Parathyroid adenoma (tissue), 2 donors: ENCODE measurements around the gene CHST11.

Source experiments
- H2AFZ ChIP-seq: fragments of 300-600 bp; sonication (generic); one replicate; pipeline ENCODE4 v1.7.0; 2017; ENCODE audit warnings: antibody characterized with exemption, mild to moderate bottlenecking
- H3K27ac ChIP-seq: fragments of 300-600 bp; sonication (generic); one replicate; pipeline ENCODE4 v1.7.0; 2017
- H3K27me3 ChIP-seq: fragments of 300-600 bp; sonication (generic); one replicate; pipeline ENCODE4 v1.7.0; 2017; ENCODE audit warnings: low read length; ENCODE audit not compliant: control insufficient read depth, insufficient read depth
- H3K36me3 ChIP-seq: fragments of 300-600 bp; sonication (generic); one replicate; pipeline ENCODE4 v1.7.0; 2017; ENCODE audit warnings: low read length; ENCODE audit not compliant: control insufficient read depth, insufficient read depth
- H3K4me1 ChIP-seq: fragments of 300-600 bp; sonication (generic); one replicate; pipeline ENCODE4 v1.7.0; 2017; ENCODE audit warnings: control low read depth
- H3K4me2 ChIP-seq: fragments of 300-600 bp; sonication (generic); one replicate; pipeline ENCODE4 v1.7.0; 2017; ENCODE audit warnings: low read length
- H3K4me3 ChIP-seq: fragments of 300-600 bp; sonication (generic); one replicate; pipeline ENCODE4 v1.7.0; 2017; ENCODE audit warnings: low read depth, low read length
- H3K79me2 ChIP-seq: fragments of 300-600 bp; sonication (generic); one replicate; pipeline ENCODE4 v1.7.0; 2017; ENCODE audit warnings: control low read depth
- H3K9ac ChIP-seq: fragments of 300-600 bp; sonication (generic); one replicate; pipeline ENCODE4 v1.7.0; 2017; ENCODE audit warnings: mild to moderate bottlenecking
- H3K9me3 ChIP-seq: fragments of 300-600 bp; sonication (generic); one replicate; pipeline ENCODE4 v1.7.0; 2017; ENCODE audit warnings: low read length; ENCODE audit not compliant: control insufficient read depth
- CTCF ChIP-seq: fragments of 300-600 bp; sonication (generic); IDR thresholded peaks from one replicate; pipeline ENCODE4 v1.7.0; 2017; ENCODE audit warnings: antibody characterized with exemption, mild to moderate bottlenecking
- donor health status: primary hyperparathyroidism.

CHST11 gene

DNA sequence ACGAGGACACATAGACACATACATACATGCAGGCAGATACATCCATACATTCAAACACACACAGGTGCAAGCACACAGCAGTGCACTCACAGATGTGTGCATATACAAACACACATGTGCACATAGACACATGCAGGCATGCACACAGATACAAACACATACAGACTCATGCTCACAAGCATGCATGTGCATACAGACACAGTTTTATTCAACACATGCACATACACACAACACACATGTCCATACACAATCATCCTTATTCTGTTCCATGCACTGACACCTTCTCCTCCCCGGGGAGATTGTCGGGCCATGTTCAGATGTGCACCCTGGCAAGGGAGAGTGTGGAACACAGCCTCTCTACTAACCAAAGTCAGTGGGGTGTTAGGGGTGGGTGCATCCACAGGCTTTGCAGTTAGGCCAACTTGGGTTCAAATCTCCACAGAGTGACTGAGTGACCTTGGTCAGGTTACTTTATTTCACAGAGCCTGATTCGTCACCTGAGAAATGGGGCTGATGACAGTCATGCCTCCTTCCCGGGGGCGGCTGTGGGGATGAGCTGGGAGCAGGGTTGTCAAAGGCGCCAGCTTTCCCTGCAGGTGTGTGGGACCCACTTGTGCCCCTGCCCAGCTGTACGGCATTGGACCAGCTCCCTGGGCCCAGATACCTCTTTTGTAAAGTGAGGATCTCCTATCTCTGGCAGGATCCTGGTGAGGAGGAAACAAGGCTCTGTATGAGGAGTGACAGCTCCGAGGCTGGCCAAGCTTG is 251.2 kb downstream of the CHST11 start:
- H3K9me3 ChIP-seq: no peaks in the 10 kb centered on the region
- TF ChIP-seq CTCF: no peak

DNA sequence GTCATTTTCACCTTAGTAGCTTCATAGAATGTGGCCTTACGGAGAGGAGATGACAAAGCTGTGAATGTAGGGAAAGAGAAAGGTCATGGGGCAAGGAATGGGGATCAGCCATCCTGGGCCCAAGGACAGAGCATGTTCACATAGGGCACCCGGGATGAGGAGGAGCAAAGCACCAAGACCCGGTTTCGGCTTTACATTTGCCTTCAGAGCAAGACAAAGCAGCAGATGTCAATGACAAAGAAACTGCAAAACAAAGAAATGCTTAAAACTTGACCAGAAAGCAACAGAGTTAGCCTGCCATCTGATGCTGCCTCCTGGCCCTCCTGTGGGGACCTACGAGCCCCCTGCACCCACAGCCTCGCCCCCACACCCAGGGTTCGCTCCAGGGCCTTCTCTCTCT is 252.1 kb downstream of the CHST11 start:
- no peak for TF ChIP-seq CTCF
- no peak overlapping the region for H3K9ac ChIP-seq
- no peak overlapping the region for H3K27ac ChIP-seq
- no peak overlapping the region for H2AFZ ChIP-seq
- no peak overlapping the region for H3K4me2 ChIP-seq
- H3K79me2 ChIP-seq: no peaks in the 10 kb centered on the region
- H3K4me1 ChIP-seq: no peaks in the 10 kb centered on the region
- H3K4me3 ChIP-seq: no peak overlapping the region
- H3K9me3 ChIP-seq: no peaks in the 10 kb centered on the region
- no peaks in the 10 kb centered on the region for H3K27me3 ChIP-seq
- H3K36me3 ChIP-seq: no peaks in the 10 kb centered on the region

More for the DNA sequence above, 251.2 kb downstream of the CHST11 start:
- Histone ChIP-seq H3K27ac (no peak overlapping the region), H2AFZ (no peak overlapping the region), H3K4me2 (no peak overlapping the region), H3K27me3 (no peaks in the 10 kb centered on the region), H3K4me3 (no peak overlapping the region), H3K4me1 (no peaks in the 10 kb centered on the region), H3K36me3 (no peaks in the 10 kb centered on the region), H3K79me2 (no peaks in the 10 kb centered on the region), H3K9ac (no peak overlapping the region)

- H3K36me3 ChIP-seq: no peaks in the 10 kb centered on the region
- H3K4me3 ChIP-seq: no peak overlapping the region
- H3K9ac ChIP-seq: no peak overlapping the region
- no peaks in the 10 kb centered on the region for H3K4me1 ChIP-seq
- no peaks in the 10 kb centered on the region for H3K27me3 ChIP-seq
- no peaks in the 10 kb centered on the region for H3K9me3 ChIP-seq
- no peak overlapping the region for H2AFZ ChIP-seq
- no peak for TF ChIP-seq CTCF
- H3K4me2 ChIP-seq: no peak overlapping the region
- H3K27ac ChIP-seq: no peak overlapping the region
- no peaks in the 10 kb centered on the region for H3K79me2 ChIP-seq
Observed at GRCh38 chr12:104709692-104710435, 253.1 kb downstream of the CHST11 start.

DNA sequence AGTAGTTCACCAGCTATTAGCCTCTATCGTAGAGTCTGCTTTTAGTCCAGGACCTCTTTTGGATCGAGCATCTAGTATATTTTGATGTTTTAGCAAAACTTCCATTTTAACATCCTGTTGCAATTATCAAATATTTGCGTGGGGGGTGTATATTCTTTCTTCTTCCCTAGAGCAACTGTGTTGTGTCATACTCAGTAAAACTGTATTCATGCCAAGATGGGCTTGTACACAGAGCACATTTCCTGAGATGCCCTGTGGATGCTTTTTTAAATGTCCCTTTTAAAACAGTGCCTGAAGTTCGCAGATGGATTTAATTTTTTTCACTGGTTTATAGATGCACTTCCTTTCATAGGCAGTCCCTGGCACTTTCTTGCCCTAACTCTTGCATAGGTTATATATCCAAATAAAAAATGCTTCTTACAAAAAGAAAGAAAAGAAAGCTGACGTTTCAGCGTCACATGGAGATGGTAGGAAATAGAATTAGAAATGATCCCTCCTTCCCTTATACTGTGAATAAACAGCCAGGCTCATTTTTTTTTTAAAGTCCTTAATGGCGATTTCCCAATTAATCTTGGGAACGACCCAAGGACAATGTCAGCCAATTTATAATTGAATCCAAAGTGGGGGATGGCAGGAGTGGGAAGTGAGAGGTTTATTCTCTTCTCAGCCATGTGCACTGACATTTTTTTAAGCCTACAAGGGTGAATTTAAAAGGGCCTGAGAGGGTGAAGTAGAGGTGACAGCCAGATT is 254.4 kb downstream of the CHST11 start:
- no peak for TF ChIP-seq CTCF
- H3K9ac ChIP-seq: no peak overlapping the region
- no peaks in the 10 kb centered on the region for H3K79me2 ChIP-seq
- H3K27me3 ChIP-seq: no peaks in the 10 kb centered on the region
- H3K4me3 ChIP-seq: no peak overlapping the region
- H3K27ac ChIP-seq: no peak overlapping the region
- H3K4me1 ChIP-seq: no peaks in the 10 kb centered on the region
- H2AFZ ChIP-seq: no peak overlapping the region
- H3K9me3 ChIP-seq: no peaks in the 10 kb centered on the region
- no peaks in the 10 kb centered on the region for H3K36me3 ChIP-seq
- H3K4me2 ChIP-seq: no peak overlapping the region
